ENCODE results near the gene CHD5. TPM values are rescaled to one million over a fixed set of nuclear protein-coding genes. Genes with fewer than 3 reads are reported as not detected.

The CHD5 gene
- polyA plus RNA-seq, 3 donors = 0.30 to 0.78 (median 0.41) TPM

DNA sequence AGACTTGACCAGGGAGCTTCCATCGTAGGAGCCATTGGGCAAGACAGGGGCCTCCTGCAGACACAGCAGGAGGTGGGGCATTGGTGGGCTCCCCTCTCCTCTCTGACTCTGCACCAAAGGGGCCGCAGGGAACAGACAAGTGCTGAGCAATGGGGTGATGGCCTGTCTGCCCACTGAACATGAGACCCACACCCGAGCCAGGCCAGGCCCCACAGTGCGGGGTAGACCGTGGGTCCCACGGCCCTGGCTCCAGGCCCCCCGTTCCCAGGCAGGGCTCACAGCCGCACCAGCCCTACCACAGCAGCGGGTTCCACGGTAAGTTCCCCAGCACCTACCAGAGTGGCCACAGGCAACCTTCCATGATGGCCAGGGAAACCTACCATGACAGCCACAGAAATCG, 45.9 kb downstream of the CHD5 start:
- DNase-seq = no peak

DNA sequence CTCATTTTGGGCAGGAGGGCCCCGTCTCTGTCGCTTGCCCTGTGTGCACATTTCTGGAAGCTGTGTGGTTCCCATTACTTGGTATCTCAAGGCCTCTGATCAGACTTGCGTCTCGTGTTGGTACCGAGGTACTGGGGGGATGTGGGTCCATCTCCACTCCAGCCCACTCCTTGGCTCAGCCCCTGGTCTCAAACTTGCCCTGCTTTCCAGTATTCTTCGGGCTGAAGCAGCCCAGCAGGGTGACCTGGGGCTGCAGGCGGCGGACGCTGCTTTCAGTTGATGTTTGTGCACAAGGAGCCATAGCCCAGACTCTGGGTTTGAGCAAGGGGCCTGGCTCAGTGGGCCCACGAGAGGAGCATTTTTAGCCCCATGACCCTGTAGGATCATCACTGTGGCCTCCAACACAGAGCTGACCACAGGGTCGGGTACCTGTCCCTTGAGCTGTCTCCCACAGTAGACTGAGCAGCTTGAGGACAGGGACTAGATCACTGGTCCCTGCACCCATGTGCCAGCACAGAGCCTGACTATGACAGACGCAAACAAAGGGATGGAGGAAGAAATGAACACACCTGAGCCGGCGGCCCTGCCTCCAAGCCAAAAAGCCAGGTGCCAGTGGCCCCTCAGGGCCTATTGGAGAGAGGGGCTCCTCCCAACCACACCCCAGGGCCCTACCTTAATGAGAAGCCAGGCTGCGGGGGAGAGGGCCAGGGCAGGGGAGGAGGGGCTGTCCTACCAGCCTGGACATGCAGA, 46.8 kb downstream of the CHD5 start:
- DNase-seq = no peak

DNA sequence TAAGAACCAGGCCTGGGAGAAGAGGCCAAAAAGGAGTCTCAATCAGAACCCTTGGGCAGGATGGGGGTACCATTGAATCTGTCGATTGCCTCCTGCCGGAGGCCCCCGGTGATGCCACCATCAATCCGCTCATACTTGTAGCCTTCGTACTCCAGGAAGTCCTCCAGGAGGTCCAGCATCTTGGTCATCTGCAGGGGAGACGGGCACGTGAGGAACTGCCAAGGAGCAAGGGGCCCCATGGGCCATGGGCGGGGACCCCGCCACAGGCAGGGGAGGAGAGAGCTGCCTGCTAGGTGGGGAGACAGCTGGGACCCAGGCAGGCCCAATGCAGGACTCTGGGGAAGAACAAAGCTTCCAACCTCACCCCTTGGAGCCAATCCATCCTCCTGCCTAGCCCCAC, 48.6 kb downstream of the CHD5 start:
- DNase-seq = no peak

DNA sequence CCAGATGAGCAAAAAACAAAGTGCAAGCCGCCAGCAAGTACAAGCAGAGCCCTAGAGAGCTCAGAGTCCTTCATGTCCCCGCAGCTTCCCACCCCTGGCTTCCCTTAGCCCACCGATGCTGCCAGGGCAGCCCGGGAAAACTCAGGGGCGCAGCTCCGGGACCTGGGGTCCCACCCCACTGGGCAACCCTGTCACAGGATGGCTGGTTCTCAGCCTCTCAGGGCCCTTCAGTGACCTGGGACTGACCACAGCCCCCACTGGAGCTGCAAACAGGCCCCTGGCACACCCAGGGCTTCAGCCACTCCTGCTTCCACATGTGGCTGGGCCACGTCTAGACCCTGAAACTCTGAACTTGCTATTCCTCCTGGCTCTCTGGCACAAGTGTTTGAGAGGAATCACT, 49.5 kb downstream of the CHD5 start:
- DNase-seq = no peak

DNA sequence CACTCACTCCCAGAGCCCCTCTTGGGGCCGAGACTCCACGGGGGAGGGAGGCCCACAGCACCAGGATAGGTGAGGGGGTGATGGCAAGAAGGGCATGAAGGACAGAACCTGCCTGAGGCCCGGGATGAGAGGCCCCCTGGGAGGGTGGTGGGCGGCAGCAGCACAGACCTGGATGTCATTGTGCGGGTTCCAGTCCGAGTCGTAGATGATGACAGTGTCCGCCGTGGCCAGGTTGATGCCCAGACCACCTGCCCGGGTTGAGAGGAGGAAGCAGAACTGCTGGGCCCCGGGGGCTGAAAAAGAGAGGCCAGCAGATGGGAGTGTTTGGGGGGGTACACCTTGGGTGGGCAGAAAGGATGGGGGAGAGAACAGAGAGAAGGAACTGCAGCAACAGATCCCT, 50.1 kb downstream of the CHD5 start:
- no peak for DNase-seq

DNA sequence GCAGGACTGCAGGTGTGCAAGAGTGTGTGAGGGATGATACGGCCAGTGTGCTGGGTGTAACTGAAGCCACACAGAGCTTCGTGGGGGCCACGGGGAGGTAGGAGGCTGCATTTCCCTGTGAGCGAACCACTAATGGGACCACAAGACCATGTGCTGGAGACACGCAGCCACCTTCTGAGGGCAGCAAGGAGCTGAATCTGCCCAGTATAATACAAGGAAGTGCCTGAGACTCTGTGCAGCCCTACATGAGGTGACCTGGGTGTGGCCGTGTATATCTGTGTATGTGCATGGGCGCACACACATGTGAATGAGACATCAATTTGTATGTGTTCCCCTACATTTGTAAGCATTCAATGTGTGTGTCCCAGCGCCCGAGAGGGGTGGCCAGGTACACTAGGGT, 50.8 kb downstream of the CHD5 start:
- DNase-seq = no peak

DNA sequence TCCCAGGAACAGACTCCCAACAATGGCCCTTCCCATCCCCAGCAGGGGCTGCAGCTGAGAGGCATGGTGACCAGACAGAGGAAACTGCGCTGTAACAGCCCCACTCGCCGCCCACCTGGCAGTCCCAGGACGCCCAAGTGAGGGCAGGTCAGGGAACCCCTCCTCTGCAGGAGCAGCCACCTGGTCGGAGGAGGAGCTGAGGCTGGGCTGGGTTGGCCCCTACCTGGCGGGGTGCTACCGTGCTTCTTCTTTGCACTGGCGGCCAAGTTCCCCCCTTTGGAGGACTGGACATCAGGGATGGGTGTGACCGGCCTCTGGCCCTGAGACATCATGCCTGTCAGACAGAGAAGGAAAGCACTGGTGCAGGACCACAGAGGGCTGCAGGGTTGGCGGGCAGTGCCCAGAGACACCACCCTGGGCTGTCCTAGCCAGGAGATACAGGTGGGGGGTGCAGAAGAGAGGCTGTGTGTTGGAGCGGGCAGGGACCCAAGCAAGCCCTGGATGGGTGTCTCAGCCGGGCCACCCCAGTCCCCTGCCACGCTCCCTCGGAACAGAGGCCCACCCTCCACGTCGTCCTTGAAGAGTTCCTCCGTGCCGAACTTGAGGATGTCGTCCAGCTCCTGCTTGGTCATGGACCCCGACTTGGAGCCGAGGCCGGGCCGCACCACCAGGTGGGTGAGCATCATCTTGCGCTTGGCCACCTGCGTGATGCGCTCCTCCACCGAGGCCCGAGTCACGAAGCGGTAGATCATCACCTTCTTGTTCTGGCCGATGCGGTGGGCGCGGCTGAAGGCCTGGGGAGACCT, 51.6 kb downstream of the CHD5 start:
- no peak for DNase-seq

DNA sequence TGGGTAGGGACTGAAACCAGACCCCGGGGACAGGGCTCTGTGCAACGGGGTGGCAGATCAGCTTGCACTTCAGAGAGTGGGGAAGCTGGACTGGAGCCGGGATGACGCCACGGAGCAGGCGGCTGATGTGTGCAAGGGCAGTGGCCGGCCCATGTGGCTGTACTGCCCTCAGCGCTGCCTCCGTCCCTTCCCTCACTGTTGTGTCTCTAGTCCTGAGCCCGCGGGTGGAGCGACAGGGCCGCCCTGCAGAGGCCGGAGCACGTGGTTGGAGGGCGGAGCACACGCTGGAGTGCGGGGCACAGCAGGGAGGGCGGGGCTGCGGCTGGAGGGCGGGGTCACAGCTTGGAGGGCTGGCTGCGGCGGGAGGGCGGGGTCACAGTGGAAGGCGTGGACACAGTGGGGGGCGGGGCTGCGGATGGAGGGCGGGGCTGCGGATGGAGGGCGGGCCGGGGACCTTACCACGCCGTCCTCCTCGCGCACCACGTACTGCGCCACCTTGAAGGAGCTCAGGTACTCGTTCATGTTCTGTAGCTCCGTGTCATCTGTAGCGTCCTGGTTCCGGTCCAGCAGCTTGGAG, 52.4 kb downstream of the CHD5 start:
- peak; percentile 59 for DNase-seq

DNA sequence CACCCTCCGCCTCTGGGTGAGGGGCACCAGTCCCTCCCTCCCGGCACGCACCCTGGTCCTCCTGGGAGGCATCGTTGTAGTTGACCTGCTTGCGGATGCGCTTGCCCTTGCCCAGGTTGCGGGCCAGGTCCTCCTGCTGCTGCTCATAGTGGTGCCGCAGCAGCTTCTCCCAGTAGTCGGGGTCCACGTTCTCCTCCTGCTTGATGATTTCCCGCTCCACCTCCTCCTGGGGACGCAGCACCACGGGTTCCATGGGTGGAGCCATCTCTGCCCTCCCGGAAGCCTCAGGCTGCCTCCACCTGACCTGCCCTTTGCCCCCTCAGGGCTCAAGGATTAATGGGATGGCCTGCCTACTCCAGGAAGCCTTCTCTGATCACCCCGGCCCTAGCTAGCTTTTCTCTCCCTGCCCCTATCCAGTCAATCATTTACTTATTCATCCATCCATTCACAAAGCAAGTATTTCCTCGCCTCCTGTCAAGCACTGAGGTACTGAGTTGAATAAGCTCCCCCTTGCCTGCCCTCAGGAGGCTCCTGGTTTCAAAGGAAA, 53.5 kb downstream of the CHD5 start:
- no peak for DNase-seq

DNA sequence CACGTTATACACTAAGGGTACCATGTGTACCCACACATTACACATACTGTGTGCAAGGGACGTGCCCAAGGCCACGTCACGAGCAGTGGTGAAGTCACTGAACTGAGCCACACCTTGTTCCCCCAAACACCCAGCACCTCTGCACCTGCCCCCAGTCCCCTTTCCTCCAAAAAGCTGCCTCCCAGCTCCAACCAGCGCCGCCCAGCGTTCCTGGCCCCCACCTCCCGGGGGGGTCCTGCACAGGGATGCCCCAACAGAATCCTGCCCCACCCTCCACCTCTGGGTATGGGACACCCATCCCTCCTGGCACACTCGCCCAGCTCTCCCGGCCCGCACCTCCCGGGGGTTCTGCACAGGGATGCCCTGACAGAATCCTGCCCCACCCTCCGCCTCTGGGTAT, 54.1 kb downstream of the CHD5 start:
- no peak for DNase-seq

DNA sequence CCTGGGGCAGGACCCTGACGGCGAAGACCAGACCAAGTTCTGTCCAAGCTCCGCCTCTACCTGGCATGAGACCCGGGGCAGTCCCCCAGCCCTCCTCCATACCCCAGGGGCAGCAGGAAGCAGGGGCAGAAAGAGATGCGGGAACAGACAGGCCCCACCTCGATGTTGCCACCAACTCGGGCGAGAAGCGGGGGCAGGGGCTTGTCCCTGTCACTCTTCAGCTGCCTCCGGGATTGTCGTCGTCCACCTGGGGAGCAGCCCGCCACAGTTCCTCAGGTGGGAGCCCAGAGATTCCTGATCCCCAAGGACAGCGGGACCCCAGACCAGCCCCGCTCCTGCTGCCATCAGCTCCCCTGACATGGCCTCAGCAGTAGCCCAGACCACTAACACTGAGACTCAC, 54.8 kb downstream of the CHD5 start:
- DNase-seq = no peak

DNA sequence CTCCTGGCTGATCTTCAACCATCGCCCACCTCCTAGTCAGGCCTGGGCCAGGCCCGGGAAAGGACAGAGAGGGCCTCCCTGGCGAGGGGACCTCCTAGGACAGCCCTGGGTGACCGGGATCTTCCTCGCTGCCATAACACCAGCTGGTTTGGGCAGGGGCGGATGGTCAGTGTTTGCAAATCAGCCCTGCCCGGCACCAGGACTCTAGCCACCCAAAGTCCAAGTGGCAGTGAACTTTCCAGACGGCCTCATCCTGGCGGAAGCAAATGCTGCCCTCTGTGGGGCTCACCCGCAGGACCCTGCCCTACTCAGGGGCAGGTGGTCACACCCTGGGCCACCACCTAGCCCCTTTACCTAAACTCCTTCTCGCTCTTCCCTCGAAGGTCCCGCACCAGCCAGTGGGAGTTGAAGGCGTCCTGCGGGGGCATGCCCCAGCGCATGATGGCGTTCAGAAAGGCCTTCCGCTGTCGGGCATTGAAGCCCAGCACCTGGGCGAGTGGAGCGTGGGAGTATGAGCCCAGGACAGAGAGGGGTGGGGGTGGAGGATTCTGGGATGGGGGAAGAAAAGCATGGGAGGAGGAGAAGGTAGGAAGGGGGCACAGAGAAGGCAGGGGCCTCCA, 55.3 kb downstream of the CHD5 start:
- no peak for DNase-seq

DNA sequence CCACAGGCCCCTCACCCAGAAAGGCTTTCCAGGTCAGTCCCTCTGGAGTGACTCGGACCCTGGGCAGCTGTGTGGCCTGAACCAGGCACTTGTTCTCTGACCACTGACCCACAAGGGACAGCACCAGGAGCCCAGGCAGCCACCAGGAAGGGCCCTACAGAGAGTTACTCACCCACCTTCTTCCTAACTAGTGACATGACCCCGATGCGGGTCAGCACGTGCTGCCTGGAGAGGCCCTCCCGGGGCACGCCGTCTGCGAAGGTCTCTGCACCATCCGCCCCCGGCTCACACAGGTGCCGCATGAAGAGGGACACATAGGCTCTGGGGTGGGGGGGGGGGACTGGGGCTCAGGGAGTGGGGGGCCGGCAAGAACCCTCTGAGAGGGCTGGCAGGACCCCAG, 55.8 kb downstream of the CHD5 start:
- no peak for DNase-seq

DNA sequence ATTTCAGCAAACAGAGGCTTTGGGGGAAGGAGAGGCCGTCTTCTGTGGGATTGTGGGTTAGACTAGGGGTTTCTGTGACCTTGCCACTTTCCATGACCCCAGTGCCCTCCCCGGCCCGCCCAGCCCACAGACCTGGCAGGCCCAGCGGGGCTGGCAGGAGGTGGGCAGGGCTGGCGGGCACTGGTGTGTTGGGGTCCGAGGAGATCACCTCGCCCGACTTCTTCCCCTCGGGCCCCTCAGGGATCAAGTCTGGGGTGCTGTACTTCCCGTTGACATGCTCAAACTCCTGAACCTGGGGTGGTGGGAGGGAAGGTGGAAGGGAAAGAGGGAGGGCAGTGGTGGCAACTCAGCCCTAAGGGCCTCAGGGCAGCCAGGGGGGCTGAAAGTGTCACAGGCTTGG, 56.3 kb downstream of the CHD5 start:
- no peak for DNase-seq

DNA sequence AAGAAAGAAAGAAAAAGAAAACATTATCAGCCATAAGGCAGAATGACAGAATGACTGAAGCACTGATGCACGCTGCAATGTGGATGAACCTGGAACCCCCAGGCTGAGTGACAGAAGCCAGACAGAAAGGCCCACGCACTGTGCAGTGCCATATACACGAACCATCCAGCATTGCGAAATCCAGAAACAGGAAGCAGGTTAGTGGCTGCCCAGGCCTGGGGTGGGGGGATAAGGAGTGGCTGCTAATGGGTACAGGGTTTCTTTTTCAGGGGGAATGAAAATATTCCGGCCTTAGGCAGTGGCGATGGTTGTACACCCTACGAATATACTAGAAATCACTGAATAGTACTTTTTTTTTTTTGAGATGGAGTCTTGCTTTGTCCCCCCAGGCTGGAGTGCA, 57.0 kb downstream of the CHD5 start:
- DNase-seq = no peak

DNA sequence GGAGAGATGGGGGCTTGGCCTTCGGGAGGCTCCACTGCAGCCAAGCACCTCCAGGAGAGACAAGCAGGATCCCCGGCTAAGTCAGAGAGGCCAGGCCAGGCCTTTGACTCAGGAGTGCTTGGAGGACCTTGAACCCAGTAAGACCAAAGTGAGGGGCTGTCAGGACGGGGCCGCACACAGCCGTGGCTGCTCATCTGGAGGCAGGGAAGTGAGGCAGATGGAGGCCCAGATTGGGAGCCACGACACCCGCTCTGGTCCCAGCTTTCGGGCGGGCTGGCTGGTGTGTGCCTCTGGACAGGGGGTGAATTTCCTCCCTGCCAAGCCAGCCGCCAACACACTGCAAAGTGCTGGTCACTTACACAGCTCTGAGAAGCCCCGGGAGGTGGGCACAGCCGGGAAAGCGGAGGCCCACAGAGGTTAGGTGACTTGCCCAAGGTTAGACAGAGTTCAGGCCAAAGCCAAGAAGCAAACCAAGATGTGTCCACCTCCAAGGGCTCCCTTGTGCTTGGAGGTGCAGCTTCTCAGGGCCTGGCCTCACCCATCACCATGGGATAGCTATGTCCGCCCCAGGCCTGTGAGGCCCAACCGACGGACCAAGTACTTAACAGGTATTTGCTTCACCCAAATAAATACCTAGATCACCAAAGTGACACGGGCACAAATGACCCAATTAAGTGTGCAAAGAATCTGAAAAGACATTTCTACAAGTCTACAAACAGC, 58.3 kb downstream of the CHD5 start:
- no peak for DNase-seq

DNA sequence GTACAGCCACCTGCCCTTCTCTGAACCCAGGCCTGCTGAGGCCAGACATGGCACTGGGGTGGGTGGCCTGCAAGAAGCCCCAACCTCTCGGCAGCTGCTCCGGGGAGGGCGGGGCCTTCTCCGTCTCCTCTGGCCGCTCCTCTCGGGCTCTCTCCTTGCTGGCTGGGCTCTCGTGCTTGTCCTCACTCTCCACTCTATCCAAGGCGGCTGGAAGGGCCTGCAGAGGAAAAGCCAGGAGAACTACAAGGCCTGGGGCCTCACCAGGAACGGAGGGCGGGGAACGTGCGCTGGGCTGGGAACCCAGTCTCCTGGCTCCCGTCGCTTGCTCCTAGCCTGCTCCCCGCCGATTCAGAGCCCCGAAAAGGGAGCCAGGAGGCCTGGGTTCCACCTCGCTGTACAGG, 59.1 kb downstream of the CHD5 start:
- no peak for DNase-seq

DNA sequence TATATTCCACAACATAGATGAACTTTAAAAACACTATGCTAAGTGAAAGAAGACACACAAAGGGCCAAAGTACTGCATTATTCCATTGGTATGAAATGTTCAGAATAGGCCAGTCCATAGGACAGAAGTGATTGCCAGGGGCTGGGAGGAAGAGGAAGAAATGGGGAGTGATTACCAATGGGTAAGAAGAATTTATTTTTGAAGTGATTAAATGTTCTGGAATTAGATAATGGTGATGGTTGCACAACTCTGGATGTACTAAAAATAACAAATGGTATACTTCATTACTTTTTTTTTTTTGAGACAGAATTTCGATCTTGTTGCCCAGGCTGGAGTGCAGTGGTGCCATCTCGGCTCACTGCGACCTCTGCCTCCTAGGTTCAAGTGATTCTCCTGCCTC, 61.7 kb downstream of the CHD5 start:
- DNase-seq = no peak

DNA sequence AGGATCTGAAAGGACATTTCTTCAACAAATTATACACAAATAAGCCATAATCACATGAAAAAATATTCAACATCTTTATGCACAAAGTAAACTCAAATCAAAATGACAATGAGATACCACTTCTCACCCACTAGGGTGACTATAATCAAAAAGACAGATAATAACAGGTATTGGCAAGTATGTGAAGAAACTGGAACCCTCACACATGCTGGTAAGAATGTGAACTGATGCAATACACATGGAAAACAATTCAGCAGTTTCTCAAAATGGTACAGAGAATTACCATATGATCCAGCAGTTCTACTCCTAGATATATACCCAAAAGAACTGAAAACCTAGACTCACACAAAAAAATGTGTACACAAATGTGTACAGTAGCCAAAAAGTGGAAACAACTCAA, 62.5 kb downstream of the CHD5 start:
- DNase-seq = no peak

DNA sequence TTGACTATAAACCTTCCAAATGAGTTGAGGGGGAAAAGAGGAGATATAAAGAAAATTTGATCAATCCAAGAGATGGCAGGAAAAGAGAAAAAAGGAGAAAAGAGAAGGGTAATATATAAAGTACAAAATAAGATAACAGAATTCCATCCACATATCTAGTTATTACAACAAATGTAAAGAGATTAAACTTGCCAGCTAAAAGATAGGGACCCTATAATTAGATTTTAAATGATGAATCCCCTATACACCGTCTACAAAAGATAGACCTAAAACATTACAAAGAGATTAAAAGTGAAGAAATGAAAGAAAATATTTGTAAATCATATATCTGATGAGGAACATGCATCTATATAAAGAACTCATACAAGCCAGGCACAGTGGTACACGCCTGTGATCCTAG, 63.1 kb downstream of the CHD5 start:
- no peak for DNase-seq

DNA sequence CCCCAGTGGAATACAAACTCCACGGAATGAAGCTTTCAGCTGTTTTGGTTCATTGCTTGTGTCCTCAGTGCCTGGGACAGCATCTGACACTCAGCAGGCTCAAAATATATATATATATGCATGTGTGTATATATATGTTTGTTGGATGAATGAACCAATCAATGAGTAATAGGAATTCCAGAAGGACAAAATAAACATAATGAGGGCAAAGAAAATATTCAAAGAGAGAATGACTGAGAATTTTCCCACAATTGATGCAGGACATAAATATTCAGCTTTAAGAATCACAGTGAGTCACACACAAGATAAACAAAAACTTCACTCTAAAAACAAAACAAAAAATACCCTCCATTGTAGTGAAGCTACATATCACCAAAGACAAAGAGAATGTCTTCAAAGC, 64.0 kb downstream of the CHD5 start:
- DNase-seq = no peak

DNA sequence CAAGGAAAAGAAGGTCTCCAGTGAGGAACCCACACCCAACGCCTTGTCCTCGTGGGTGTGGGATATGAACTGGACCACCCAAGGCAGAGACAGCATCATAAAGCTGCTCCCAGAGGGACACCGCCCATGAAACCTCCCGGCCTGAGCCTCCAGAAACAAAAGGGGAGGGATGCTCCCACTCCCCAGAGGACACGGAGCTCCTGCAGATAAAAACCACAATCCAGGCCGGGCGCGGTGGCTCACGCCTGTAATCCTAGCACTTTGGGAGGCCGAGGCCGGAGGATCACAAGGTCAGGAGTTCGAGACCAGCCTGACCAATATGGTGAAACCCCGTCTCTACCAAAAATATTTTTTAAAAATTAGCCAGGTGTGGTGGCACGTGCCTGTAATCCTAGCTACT, 66.4 kb downstream of the CHD5 start:
- no peak for DNase-seq
